ENCODE results near the gene WBP1L.

WBP1L gene

DNA sequence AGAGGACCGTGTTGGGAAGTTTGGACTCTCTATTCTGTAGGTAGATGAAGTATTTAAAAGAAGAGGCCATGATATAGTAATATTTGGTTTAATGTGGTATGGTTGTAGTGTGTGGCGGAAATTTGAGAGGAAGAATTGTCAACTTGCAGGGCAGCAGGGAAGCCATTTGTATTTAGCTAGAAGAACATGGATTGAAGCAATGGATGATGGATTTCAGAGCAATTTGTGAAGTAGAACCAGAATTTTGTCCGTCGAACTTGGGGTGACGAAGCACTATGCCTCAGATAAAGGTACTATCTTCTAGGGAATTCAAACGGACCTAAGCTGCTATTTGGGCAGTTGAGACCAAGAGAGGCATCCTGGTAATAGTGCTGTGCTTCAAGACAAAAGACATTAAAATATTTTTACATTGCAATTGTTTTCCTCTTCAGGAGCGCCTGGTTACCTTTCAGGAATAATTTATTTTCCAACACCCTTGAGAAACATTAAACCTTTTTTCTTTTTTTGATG is 615 bp upstream of the WBP1L start:
- TF ChIP-seq, protein P1, sequence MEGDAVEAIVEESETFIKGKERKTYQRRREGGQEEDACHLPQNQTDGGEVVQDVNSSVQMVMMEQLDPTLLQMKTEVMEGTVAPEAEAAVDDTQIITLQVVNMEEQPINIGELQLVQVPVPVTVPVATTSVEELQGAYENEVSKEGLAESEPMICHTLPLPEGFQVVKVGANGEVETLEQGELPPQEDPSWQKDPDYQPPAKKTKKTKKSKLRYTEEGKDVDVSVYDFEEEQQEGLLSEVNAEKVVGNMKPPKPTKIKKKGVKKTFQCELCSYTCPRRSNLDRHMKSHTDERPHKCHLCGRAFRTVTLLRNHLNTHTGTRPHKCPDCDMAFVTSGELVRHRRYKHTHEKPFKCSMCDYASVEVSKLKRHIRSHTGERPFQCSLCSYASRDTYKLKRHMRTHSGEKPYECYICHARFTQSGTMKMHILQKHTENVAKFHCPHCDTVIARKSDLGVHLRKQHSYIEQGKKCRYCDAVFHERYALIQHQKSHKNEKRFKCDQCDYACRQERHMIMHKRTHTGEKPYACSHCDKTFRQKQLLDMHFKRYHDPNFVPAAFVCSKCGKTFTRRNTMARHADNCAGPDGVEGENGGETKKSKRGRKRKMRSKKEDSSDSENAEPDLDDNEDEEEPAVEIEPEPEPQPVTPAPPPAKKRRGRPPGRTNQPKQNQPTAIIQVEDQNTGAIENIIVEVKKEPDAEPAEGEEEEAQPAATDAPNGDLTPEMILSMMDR (conservative IDR thresholded peaks at IDR 0.05; ENCODE audit: control insufficient read depth, insufficient read depth, low read depth, low read length): no peak
- DNase-seq (ENCODE audit: low read depth): no peak
- peak overlapping the region; percentile 24 for H3K4me3 ChIP-seq (ENCODE audit: control insufficient read depth, low read depth, low read length)

DNA sequence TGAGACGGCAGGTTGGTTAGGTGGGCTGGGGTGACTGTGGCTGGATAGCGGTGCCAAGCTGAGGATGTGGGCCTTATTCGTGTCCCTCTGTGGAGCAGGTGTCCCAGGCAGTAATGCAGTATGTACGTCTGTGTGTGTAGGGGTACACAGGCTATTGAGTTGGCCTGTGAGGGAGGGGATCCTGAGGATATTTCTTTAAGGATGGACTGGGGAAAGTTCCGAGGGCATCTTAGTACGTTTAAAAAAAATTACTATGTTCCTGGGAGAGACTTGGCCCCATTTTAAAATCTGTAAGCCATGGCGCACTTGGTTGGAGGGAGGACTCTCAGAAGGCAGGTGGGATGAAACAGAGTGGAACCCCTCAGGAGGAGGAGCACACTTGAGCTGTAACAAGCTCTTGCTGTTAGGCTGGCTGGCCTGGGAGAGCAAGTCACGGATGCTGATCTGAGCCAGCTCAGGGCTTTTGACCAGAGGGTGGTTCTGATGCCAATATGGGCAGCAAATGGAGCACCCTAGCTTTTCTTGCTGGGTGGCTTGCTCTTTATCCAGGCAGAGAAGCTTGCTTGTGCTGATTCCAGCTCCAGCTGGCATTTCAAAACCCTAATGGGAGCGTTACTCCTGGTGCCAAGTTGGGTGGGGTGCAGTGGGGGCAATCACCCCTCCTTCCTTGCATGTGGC is 765 bp downstream of the WBP1L start:
- TF ChIP-seq, protein P1 (conservative IDR thresholded peaks at IDR 0.05; ENCODE audit: control insufficient read depth, insufficient read depth, low read depth, low read length): no peak
- H3K4me3 ChIP-seq (ENCODE audit: control insufficient read depth, low read depth, low read length): peak overlapping the region; percentile 82
- peak; percentile 28 for DNase-seq (ENCODE audit: low read depth)

DNA sequence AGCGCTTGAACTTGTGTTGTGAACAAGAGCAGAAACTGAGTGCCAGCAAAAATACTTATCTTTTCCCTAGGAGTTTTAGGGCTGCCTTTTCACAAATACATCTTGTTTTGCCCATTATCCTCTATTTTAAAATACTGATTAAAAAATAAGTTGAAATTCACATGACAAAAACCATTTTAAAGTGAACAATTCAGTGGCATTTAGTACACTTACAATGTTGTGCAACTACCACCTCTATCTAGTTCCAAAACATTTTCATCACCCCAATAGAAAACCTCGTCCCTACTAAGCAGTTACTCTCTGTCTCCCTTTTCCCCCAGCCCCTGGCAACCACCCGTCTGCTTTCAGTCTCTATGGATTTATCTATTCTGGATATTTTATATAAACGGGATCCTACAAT is 1.4 kb downstream of the WBP1L start:
- H3K4me3 ChIP-seq (ENCODE audit: control insufficient read depth, low read depth, low read length): peak overlapping the region; percentile 82
- TF ChIP-seq, protein P1 (conservative IDR thresholded peaks at IDR 0.05; ENCODE audit: control insufficient read depth, insufficient read depth, low read depth, low read length): no peak

DNA sequence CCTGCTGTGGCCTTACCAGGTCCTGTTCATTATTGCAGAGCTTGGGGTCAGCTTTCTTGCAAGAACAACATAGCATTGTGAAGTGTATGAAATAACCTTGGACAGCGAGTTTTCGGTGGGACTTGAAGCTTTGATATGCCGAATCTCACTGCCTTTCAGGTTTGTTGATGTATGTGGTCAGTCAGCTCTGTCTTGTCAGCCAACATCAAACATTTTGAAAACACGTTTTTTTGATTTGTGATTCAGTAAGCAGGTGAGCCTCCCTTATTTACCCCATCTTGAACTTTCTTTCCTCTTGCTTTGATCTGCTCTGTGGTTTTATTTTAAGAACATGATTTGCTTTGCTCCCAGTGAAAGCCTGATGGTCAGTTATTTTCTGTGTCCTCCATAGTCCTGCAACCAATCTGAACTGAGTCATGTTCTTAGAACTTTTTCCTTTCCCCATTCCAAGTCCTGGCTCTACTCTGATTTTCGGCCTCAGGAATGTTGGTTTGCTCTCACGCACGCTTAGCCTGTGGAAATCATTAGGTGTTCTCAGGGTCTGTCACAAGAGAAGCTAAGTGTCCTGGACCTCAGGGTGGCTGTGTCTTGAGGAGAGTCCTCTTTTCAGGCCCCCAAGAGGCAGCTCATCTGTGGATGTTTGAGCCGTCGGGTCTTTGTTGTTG is 8.7 kb downstream of the WBP1L start:
- no peak overlapping the region for H3K4me3 ChIP-seq (ENCODE audit: control insufficient read depth, low read depth, low read length)
- DNase-seq (ENCODE audit: low read depth): peak; percentile 91
- TF ChIP-seq, protein P1 (conservative IDR thresholded peaks at IDR 0.05; ENCODE audit: control insufficient read depth, insufficient read depth, low read depth, low read length): no peak

More for the DNA sequence above, 1.4 kb downstream of the WBP1L start:
- no peak for DNase-seq (ENCODE audit: low read depth)

DNA sequence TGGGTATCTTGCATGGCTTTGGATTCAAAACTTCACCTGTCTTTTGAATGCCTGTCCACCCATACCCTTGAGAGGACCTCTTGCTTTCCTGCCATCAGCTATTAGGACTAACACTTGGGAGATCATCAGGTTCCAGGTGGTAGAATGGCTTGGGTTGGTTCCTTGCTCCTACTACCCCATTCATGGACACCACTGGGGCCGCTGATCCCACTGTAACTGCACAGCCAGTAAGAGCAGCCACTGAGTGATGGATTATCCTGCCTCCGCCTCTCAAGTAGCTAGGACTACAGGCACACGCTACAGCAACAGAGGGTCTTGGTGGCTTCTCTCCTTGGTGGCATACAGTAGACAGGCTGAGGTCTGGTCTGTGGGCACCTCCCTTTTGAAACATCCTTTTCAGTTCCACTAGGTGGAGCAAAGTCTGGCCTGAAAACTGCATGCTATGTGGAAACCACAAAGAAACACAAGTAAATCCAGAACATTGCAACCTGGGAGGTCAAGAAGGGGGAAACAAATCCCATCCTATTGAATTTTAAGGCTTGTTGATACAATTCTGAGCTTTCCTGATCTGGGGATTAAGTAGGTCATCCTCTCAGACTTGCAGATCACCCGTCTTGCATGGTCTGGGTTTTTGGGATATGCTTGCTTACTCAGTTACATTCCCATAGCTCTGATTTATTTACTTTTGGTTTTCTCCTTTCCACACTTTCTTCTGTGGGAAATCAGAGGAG is 9.4 kb downstream of the WBP1L start:
- peak; percentile 82 for DNase-seq (ENCODE audit: low read depth)
- no peak overlapping the region for H3K4me3 ChIP-seq (ENCODE audit: control insufficient read depth, low read depth, low read length)
- TF ChIP-seq, protein P1 (conservative IDR thresholded peaks at IDR 0.05; ENCODE audit: control insufficient read depth, insufficient read depth, low read depth, low read length): peak; percentile 72

DNA sequence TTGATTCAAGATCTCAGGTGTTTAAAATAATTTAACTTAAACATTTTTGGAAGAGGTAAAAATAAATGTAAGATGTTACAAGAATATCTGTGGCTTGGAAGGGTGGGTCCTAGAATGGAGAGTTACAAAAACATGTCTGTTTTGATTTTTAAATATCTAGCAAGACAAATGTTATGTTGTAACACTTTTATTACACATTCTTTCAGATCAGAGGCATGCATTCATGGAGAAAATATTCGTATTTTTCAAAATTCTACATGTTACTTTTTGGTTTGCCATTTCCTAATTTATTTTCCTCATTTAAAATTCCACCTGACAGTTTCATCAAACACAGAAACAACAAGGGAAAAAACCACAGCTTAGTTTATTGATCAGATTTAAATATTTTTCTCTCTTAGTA is 10.0 kb downstream of the WBP1L start:
- DNase-seq (ENCODE audit: low read depth): no peak
- TF ChIP-seq, protein P1 (conservative IDR thresholded peaks at IDR 0.05; ENCODE audit: control insufficient read depth, insufficient read depth, low read depth, low read length): no peak
- H3K4me3 ChIP-seq (ENCODE audit: control insufficient read depth, low read depth, low read length): no peak overlapping the region
